HUES64 (cell line): Measurements from ENCODE around the gene SMIM14. TPM values are rescaled to one million over a fixed set of nuclear protein-coding genes. Genes with fewer than 3 reads are reported as not detected.
"Not testable (repeated sequence)": the region's sequence is repeated elsewhere in the genome, so short reads cannot be mapped to it uniquely, and the experiment has no call there.

Experiments used
- H3K27ac ChIP-seq: 2 replicates; pipeline ENCODE4 v1.7.0; 2013; ENCODE audit warnings: low read depth, low read length, inconsistent platforms
- H3K27me3 ChIP-seq: 2 replicates; pipeline ENCODE4 v1.6.1; 2013; ENCODE audit warnings: mild to moderate bottlenecking, low read length; ENCODE audit not compliant: insufficient read depth
- H3K36me3 ChIP-seq: 2 replicates; pipeline ENCODE4 v1.6.1; 2013; ENCODE audit warnings: mild to moderate bottlenecking, low read length; ENCODE audit not compliant: insufficient read depth
- H3K4me1 ChIP-seq: 2 replicates; pipeline ENCODE4 v1.6.1; 2013; ENCODE audit warnings: mild to moderate bottlenecking, low read length, moderate library complexity; ENCODE audit not compliant: insufficient read depth
- H3K4me3 ChIP-seq: 2 replicates; pipeline ENCODE4 v1.5.1; 2013; ENCODE audit warnings: mild to moderate bottlenecking, low read length, moderate library complexity
- H3K9ac ChIP-seq: 2 replicates; pipeline ENCODE4 v1.6.1; 2013; ENCODE audit warnings: mild to moderate bottlenecking, low read depth, low read length
- H3K9me3 ChIP-seq: 2 replicates; pipeline ENCODE4 v1.6.1; 2013; ENCODE audit warnings: low read depth, low read length; ENCODE audit not compliant: insufficient read depth
- WGBS: fragments of 150-250, 120-280 bp; methylation state at CpG from one replicate; pipeline ENCODE4 v1.1.7; 2013; ENCODE audit warnings: missing lambda C conversion rate; 5-methylcytosine and 5-hydroxymethylcytosine counted together
- polyA plus RNA-seq, 2 experiments: library from polyadenylated mRNA; stranded (reverse); fragments of 50-300 nt; gene quantifications; one replicate each; pipeline ENCODE4 v1.2.3, GENCODE V29; 2013

SMIM14 gene
- 13.7 TPM for polyA plus RNA-seq (2013, experiment 1 of 2)
- polyA plus RNA-seq (2013, experiment 2 of 2): 20.7 TPM

DNA sequence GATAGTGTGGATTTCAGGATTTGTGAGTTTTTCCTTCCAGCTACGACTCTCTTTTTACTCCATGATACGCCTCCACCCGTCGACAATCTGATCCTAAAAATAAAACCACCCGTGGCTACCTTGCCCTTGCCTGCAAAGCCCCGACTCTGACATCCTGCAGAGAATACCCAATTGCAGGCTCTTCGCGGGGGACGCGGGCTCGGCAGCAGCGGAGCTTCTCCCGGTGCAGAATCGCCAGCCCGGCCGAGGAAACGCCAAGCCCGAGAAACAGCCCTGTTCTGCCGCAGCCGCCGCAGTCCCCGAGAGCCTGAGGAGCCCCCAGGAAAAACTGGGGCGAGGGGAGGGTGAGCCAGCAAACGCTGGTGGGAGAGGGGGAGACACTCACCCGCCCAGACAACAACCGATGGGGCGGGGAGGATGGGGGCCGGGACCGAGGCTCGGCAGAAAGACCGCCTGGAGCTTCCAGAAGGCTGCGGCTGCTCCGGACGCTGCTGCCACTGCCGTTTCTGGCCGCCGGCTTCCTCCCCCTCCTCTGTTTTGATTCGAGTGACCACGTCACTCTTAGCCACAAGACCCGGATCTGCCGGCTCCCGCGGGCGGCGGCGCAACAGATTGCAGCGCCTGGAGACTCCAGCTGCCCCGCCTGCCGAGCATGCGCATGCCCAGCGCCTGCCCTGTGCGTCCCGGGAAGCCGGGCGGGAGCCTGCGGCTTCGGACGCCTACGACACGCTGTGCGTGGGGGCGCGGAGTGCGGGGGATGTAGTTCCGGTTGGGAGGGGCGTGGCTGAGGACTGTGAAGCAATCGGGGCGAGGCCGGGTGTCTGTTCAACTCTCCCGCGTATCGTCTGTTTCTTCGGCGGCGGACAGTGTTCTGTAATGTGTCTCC is at the start of gene SMIM14:
SMIM14 (minus strand) TSS at position 512 of the 886 bp plus-strand sequence. CDS start 33,720 bp downstream, outside the sequence.
- no peaks in the 10 kb centered on the region for H3K27me3 ChIP-seq
- H3K4me3 ChIP-seq: peak within 1 kb of the TSS; percentile 83
- under 1% methylated on average over 75 of the region's 75 CpGs for WGBS
- H3K27ac ChIP-seq: peak within 1 kb of the TSS; percentile 100
- H3K36me3 ChIP-seq: no peaks in the 10 kb centered on the region
- H3K9ac ChIP-seq: peak within 1 kb of the TSS; percentile 91
- H3K4me1 ChIP-seq: peaks cover 47% of the 10 kb centered on the region
- no peaks in the 10 kb centered on the region for H3K9me3 ChIP-seq

DNA sequence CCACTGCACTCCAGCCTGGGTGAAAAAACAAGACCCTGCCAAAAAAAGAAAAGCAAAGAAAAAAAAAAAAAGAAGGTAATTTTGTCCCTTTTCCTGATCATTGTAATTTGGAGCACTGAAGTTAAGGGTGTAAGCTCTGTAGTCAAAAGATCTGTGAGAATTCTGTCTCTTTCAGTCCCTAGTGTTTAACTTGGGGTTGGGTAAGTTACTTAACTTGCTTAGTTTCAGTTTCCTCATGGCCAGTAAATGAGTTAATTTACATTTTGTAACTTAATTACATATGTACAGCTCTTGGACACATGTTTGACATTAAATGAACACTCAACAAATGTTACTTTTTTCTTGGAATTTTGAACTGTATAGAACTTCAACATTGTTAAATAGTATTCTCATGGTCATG is 48.3 kb upstream of the SMIM14 start:
- Histone ChIP-seq H3K27me3 (no peaks in the 10 kb centered on the region), H3K27ac (no peak overlapping the region), H3K9ac (no peak overlapping the region), H3K36me3 (no peaks in the 10 kb centered on the region), H3K4me3 (no peak overlapping the region), H3K9me3 (no peaks in the 10 kb centered on the region), H3K4me1 (no peaks in the 10 kb centered on the region)

DNA sequence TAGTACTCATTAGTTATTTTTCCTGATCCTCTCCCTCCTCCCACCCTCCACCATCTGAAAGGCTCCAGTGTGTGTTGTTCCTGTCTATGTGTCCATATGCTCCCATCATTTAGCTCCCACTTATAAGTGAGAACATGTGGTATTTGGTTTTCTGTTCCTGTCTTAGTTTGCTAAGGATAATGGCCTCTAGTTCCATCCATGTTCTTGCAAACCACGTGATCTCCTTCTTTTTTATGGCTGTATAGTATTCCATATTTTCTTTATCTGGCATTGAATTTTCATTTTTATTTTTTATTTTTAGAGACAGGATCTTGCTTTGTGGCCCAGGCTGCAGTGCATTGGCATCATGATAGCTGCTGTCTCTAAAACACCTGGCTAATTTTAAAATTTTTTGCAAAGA is 47.3 kb upstream of the SMIM14 start:
- Histone ChIP-seq H3K27ac (no peak overlapping the region), H3K4me1 (no peaks in the 10 kb centered on the region), H3K27me3 (no peaks in the 10 kb centered on the region), H3K9me3 (no peaks in the 10 kb centered on the region), H3K36me3 (no peaks in the 10 kb centered on the region), H3K9ac (no peak overlapping the region), H3K4me3 (no peak overlapping the region)
- no CpG with 5 or more reads among the region's 1 CpG for WGBS

DNA sequence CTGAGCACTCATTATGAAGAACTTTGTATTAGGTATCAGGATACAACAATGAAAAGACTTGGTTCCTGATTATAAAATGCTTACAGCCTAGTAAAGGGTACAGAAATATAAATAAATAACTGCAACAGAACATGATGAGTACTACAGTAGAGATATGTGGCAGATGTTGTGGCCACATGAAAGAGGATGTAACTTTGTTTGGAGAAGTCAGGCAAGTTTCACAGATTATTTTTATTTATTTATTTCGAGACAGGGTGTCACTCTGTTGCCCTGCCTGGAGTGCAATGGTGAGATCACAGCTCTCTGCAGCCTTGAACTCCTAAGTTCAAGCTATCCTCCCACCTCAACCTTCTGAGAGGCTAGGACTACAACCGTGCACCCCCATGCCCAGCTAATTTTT is 43.5 kb upstream of the SMIM14 start:
- WGBS: 86% methylated on average over 2 of the region's 2 CpGs
- H3K9ac ChIP-seq: no peak overlapping the region
- H3K4me3 ChIP-seq: no peak overlapping the region
- H3K36me3 ChIP-seq: no peaks in the 10 kb centered on the region
- H3K9me3 ChIP-seq: no peaks in the 10 kb centered on the region
- no peak overlapping the region for H3K27ac ChIP-seq
- H3K27me3 ChIP-seq: no peaks in the 10 kb centered on the region
- H3K4me1 ChIP-seq: no peaks in the 10 kb centered on the region

- not testable (repeated sequence) for H3K27ac ChIP-seq, H3K4me1 ChIP-seq, H3K36me3 ChIP-seq, H3K27me3 ChIP-seq, H3K9me3 ChIP-seq, H3K9ac ChIP-seq, H3K4me3 ChIP-seq
- WGBS: 90% methylated on average over 2 of the region's 2 CpGs
These were observed 42.3 kb upstream of the SMIM14 start for GRCh38 chr4:39681003-39681402.

- not testable (repeated sequence) for H3K9ac ChIP-seq, H3K36me3 ChIP-seq, H3K9me3 ChIP-seq, H3K4me3 ChIP-seq, H3K4me1 ChIP-seq, H3K27me3 ChIP-seq, H3K27ac ChIP-seq
- 98% methylated on average over 5 of the region's 10 CpGs for WGBS
These were observed 37.0 kb upstream of the SMIM14 start for GRCh38 chr4:39675681-39676080.

DNA sequence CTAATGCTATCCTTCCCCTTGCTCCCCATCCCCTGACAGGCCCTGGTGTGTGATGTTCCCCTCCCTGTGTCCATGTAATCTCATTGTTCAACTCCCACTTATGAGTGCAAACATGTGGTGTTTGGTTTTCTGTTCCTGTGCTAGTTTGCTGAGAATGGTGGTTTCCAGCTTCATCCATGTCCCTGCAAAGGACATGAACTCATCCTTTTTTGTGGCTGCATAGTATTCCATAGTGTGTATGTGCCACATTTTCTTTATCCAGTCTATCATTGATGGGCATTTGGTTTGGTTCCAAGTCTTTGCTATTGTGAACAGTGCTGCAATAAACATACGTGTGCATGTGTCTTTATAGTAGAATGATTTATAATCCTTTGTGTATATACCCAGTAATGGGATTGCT is 31.6 kb upstream of the SMIM14 start:
- H3K27ac ChIP-seq: not testable (repeated sequence)

GRCh38 chr4:39668887-39669286 is 30.2 kb upstream of the SMIM14 start:
- no peak overlapping the region for H3K4me3 ChIP-seq
- 95% methylated on average over 2 of the region's 2 CpGs for WGBS
- H3K27me3 ChIP-seq: no peaks in the 10 kb centered on the region
- H3K9ac ChIP-seq: no peak overlapping the region
- H3K9me3 ChIP-seq: no peaks in the 10 kb centered on the region
- H3K4me1 ChIP-seq: no peaks in the 10 kb centered on the region
- no peaks in the 10 kb centered on the region for H3K36me3 ChIP-seq
- H3K27ac ChIP-seq: no peak overlapping the region

More for the DNA sequence above, 31.6 kb upstream of the SMIM14 start:
- H3K9ac ChIP-seq, H3K4me1 ChIP-seq, H3K4me3 ChIP-seq, H3K36me3 ChIP-seq, H3K9me3 ChIP-seq, H3K27me3 ChIP-seq: not testable (repeated sequence)
- WGBS: no CpG with 5 or more reads among the region's 1 CpG

DNA sequence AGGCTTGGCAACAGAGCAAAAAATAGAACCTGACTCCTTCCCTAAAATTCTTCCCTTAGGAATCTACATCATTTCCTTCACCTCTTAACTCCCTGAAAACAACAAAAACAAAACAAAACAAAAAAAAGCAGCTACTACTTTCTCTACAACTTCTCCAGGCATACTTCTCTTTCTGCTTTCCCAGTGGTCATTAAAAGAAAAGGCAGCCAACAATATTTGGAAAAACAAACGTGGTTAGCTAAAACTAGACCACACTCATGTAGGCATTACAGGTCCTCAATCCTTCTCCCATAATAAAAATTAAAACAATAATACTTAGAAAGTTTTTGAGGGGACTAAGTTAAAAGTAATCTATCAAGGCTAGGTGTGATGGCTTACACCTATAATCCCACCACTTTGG is 29.0 kb upstream of the SMIM14 start:
- 88% methylated on average over 1 of the region's 1 CpG for WGBS
- H3K9me3 ChIP-seq: no peaks in the 10 kb centered on the region
- H3K9ac ChIP-seq: no peak overlapping the region
- H3K4me1 ChIP-seq: no peaks in the 10 kb centered on the region
- H3K27ac ChIP-seq: no peak overlapping the region
- no peaks in the 10 kb centered on the region for H3K36me3 ChIP-seq
- no peaks in the 10 kb centered on the region for H3K27me3 ChIP-seq
- H3K4me3 ChIP-seq: no peak overlapping the region

DNA sequence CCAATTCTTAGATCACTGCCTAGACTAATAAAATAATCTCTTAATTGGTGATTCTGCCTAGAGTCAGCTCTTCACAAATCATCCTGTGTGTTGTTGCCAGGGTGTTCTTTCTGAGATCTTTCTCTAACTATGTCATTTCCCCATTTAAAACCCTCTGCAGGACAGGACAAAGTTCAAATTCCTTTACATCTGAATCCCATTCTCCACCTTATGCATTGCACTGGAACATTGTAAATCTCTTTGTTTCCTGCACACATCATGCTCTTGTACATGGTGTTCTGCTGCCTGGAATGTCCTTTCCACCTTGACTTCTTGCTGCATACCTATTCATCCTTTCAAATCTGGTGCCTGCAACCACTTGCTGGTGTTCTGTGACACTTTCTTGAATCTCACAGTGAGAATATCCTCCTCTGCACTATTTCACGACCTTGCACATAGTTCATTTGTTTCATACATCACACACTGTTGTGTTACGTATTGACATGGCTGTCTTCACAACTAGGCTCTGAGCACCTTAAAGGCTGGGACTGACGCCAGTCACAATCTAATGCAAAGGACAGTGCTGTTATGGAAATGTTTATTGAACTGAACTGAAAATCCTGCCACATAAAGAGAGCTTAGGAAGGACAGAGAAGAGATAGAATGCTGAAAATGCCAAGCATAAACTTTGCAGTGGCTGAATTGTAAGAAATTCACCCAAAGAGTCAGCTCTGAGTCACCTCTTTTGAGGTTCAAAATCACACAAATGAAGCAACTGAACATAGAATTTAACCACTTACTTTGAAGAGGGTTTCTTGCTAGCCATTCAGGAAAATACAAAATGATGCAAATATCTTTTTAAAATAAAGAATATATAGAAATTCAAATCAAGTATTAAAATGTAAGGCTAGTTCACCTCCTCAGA is 26.4 kb upstream of the SMIM14 start:
- no peaks in the 10 kb centered on the region for H3K27me3 ChIP-seq
- H3K9ac ChIP-seq: no peak overlapping the region
- no peaks in the 10 kb centered on the region for H3K9me3 ChIP-seq
- no peaks in the 10 kb centered on the region for H3K36me3 ChIP-seq
- 81% methylated on average over 3 of the region's 3 CpGs for WGBS
- no peak overlapping the region for H3K27ac ChIP-seq
- H3K4me1 ChIP-seq: no peaks in the 10 kb centered on the region
- no peak overlapping the region for H3K4me3 ChIP-seq

- no peak overlapping the region for H3K4me3 ChIP-seq
- WGBS: 96% methylated on average over 7 of the region's 7 CpGs
- no peaks in the 10 kb centered on the region for H3K36me3 ChIP-seq
- no peak overlapping the region for H3K9ac ChIP-seq
- no peaks in the 10 kb centered on the region for H3K9me3 ChIP-seq
- no peak overlapping the region for H3K27ac ChIP-seq
- H3K27me3 ChIP-seq: no peaks in the 10 kb centered on the region
- H3K4me1 ChIP-seq: no peaks in the 10 kb centered on the region
These were observed 24.0 kb upstream of the SMIM14 start for GRCh38 chr4:39662683-39663082.
